GM12878 (cell line): ENCODE results near the gene NFE2L3. TPM values are rescaled to one million over a fixed set of nuclear protein-coding genes. Genes with fewer than 3 reads are reported as not detected.

Experiments
- ATF7 ChIP-seq: fragments of 450-650 bp; IDR thresholded peaks from 2 replicates; pipeline ENCODE4 v1.6.1; 2016; ENCODE audit warnings: low read depth, mild to moderate bottlenecking
- CBFB ChIP-seq: IDR thresholded peaks from 2 replicates; pipeline ENCODE4 v1.6.1; 2016; ENCODE audit warnings: antibody characterized with exemption, low read depth
- CHD2 ChIP-seq: IDR thresholded peaks from 2 replicates; pipeline ENCODE4 v1.6.1; 2011; ENCODE audit warnings: low read depth, low read length, improper control_type of control experiment, borderline replicate concordance
- EGR1 ChIP-seq, 2 experiments: IDR thresholded peaks; 1 replicate in 1 of 2; 2 replicates in 1 of 2; pipeline ENCODE4 v1.6.1; 2011 to 2012; ENCODE audit warnings: low read depth in 2 of 2, low read length in 2 of 2, borderline replicate concordance in 1 of 2, mild to moderate bottlenecking in 1 of 2, moderate library complexity in 1 of 2
- HDAC2 ChIP-seq: fragments of 200-600 bp; sonication (generic); IDR thresholded peaks from 2 replicates; pipeline ENCODE4 v1.6.1; 2017
- IKZF1 ChIP-seq: fragments of 450-650 bp; conservative IDR thresholded peaks from 2 replicates; pipeline ENCODE4 v1.6.1; 2017; ENCODE audit warnings: antibody characterized with exemption, mild to moderate bottlenecking
- IKZF2 ChIP-seq, 2 experiments: fragments of 450-650 bp; IDR thresholded peaks; 2 replicates each; pipeline ENCODE4 v1.6.1; 2017; ENCODE audit warnings: mild to moderate bottlenecking in 2 of 2, moderate library complexity in 2 of 2
- MXI1 ChIP-seq: fragments of 150-350 bp; IDR thresholded peaks from 2 replicates; pipeline ENCODE4 v1.6.1; 2011; ENCODE audit warnings: low read depth, mild to moderate bottlenecking, inconsistent platforms, low read length, improper control_type of control experiment
- NFIC ChIP-seq: IDR thresholded peaks from 2 replicates; pipeline ENCODE4 v1.6.1; 2012; ENCODE audit warnings: low read depth, mild to moderate bottlenecking, inconsistent platforms, low read length, moderate library complexity
- NFYA ChIP-seq: IDR thresholded peaks from 2 replicates; pipeline ENCODE4 v1.6.1; 2011; ENCODE audit warnings: low read depth, mild to moderate bottlenecking, low read length, improper control_type of control experiment, borderline replicate concordance
- NFYB ChIP-seq: IDR thresholded peaks from 2 replicates; pipeline ENCODE4 v1.6.1; 2011; ENCODE audit warnings: low read depth, mild to moderate bottlenecking, low read length, improper control_type of control experiment, moderate library complexity; ENCODE audit not compliant: insufficient read depth
- NRF1 ChIP-seq: conservative IDR thresholded peaks from 2 replicates; pipeline ENCODE4 v1.6.1; 2011; ENCODE audit warnings: mild to moderate bottlenecking, low read depth, low read length, improper control_type of control experiment
- PML ChIP-seq: IDR thresholded peaks from 2 replicates; pipeline ENCODE4 v1.6.1; 2012; ENCODE audit warnings: low read length, inconsistent platforms
- POLR2AphosphoS2 ChIP-seq: IDR thresholded peaks from 2 replicates; pipeline ENCODE4 v1.6.1; 2011; ENCODE audit warnings: low read depth, mild to moderate bottlenecking, low read length, improper control_type of control experiment, moderate library complexity
- RB1 ChIP-seq: fragments of 450-650 bp; formaldehyde crosslinking; IDR thresholded peaks from 2 replicates; pipeline ENCODE4 v1.6.1; 2017; ENCODE audit warnings: mild to moderate bottlenecking, borderline replicate concordance
- RUNX3 ChIP-seq: IDR thresholded peaks from 2 replicates; pipeline ENCODE4 v1.6.1; 2012; ENCODE audit warnings: low read length, inconsistent platforms
- SIN3A ChIP-seq: IDR thresholded peaks from 2 replicates; pipeline ENCODE4 v1.6.1; 2012; ENCODE audit warnings: low read depth, low read length, improper control_type of control experiment
- SMC3 ChIP-seq: IDR thresholded peaks from 2 replicates; pipeline ENCODE4 v1.6.1; 2011; ENCODE audit warnings: low read length, improper control_type of control experiment, borderline replicate concordance
- SREBF1 ChIP-seq: IDR thresholded peaks from 2 replicates; pipeline ENCODE4 v1.6.1; 2012; ENCODE audit warnings: mild to moderate bottlenecking, low read length
- TCF3 ChIP-seq: IDR thresholded peaks from 2 replicates; pipeline ENCODE4 v1.6.1; 2012; ENCODE audit warnings: low read depth, mild to moderate bottlenecking, low read length, borderline replicate concordance; ENCODE audit not compliant: insufficient read depth
- YBX1 ChIP-seq: fragments of 450-650 bp; IDR thresholded peaks from 2 replicates; pipeline ENCODE4 v1.6.1; 2016; ENCODE audit warnings: antibody characterized with exemption
- YY1 ChIP-seq: IDR thresholded peaks from 2 replicates; pipeline ENCODE4 v1.6.1; 2011; ENCODE audit warnings: low read depth, mild to moderate bottlenecking, low read length
- polyA plus RNA-seq, 11 experiments: library from polyadenylated mRNA; depleted of rRNA in 4 of 11; unstranded in 6 of 11; stranded (reverse) in 5 of 11; fragments of >200 nt; fragmentation: Nextera tagmentation in 4 of 11; fragmentation: Illumina TruSeq in 1 of 11; extraction: Ambion mirVana in 4 of 11; extraction: Trizol in 1 of 11; gene quantifications; 1 replicate in 1 of 11; 2 replicates in 10 of 11; pipeline versions ENCODE4 v1.2.1 to v1.2.3, GENCODE V29; 2011 to 2016; ENCODE audit warnings: inconsistent platforms in 2 of 11, missing spikeins in 2 of 11, low read depth in 1 of 11
- total RNA-seq, 4 experiments: library from RNA; depleted of rRNA in 3 of 4; stranded (reverse); fragments of >200 nt in 3 of 4; fragmentation: Illumina TruSeq in 1 of 4; extraction: Trizol in 1 of 4; gene quantifications; 2 replicates each; pipeline versions ENCODE4 v1.2.1 to v1.2.3, GENCODE V29; 2013 to 2021
- TF ChIP-seq, protein P1 (sequence below): fragments of 450-650 bp; IDR thresholded peaks from 2 replicates; pipeline ENCODE4 v1.6.1; 2017; ENCODE audit warnings: mild to moderate bottlenecking, moderate library complexity
- TF ChIP-seq, protein P2 (sequence below): IDR thresholded peaks from 2 replicates; pipeline ENCODE4 v1.6.1; 2012; ENCODE audit warnings: low read depth, low read length, improper control_type of control experiment
- TF ChIP-seq, protein P3 (sequence below): fragments of 450-650 bp; IDR thresholded peaks from 2 replicates; pipeline ENCODE4 v1.6.1; 2017; ENCODE audit warnings: antibody characterized with exemption, mild to moderate bottlenecking, moderate library complexity

The NFE2L3 gene
- total and polyA plus RNA-seq, 10 of the 15 experiments (the other 5 are each of a cell fraction or from before 2014, with no cell fraction given): 4.4 to 34.9 (median 13.0) TPM

DNA sequence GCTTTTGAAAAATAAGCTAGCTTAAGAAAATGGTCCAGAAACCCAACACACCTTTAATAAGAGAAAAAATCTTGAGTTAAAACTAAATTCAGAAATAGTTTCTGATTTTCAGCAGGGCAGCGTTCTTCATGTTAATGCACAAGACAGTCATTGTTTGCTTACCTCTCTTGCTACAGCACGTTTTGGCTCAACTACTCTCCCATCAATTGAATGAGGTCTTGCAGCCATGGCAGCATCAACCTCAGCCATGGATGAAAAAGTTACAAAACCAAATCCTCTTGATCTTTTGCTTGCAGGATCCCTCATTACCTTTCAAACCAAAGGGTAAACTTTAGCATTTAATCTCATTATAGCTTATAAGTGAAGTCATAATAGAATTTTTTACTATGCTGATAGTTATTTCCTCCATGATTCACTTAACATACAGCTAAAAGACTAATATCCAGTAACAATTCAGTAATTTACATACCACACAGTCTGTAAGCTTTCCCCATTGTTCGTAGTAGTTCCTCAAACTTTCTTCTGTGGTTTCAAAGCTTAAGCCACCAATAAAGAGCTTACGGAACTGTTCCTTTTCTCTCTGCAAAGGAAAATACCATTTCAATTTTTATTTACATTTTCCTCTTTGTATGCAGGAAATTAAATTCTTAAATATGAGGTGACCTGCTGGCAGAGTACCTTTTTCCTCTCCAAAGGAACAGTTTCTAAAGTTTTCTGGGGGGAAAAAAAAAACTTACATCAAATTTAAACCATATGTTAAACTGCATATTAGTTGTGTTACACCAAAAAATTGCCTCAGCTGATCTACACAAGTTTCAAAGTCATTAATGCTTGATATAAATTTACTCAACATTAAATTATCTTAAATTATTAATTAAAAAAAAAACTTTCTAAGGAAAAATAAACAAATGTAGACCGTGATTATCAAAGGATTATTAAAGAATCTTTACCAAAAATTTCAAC, 45.4 kb downstream of the NFE2L3 start (continued):
- TF ChIP-seq, protein P1, sequence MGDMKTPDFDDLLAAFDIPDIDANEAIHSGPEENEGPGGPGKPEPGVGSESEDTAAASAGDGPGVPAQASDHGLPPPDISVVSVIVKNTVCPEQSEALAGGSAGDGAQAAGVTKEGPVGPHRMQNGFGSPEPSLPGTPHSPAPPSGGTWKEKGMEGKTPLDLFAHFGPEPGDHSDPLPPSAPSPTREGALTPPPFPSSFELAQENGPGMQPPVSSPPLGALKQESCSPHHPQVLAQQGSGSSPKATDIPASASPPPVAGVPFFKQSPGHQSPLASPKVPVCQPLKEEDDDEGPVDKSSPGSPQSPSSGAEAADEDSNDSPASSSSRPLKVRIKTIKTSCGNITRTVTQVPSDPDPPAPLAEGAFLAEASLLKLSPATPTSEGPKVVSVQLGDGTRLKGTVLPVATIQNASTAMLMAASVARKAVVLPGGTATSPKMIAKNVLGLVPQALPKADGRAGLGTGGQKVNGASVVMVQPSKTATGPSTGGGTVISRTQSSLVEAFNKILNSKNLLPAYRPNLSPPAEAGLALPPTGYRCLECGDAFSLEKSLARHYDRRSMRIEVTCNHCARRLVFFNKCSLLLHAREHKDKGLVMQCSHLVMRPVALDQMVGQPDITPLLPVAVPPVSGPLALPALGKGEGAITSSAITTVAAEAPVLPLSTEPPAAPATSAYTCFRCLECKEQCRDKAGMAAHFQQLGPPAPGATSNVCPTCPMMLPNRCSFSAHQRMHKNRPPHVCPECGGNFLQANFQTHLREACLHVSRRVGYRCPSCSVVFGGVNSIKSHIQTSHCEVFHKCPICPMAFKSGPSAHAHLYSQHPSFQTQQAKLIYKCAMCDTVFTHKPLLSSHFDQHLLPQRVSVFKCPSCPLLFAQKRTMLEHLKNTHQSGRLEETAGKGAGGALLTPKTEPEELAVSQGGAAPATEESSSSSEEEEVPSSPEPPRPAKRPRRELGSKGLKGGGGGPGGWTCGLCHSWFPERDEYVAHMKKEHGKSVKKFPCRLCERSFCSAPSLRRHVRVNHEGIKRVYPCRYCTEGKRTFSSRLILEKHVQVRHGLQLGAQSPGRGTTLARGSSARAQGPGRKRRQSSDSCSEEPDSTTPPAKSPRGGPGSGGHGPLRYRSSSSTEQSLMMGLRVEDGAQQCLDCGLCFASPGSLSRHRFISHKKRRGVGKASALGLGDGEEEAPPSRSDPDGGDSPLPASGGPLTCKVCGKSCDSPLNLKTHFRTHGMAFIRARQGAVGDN: no peak
- TF ChIP-seq RUNX3 (peak; percentile 82), EGR1 (IDR thresholded peaks at IDR 0.05; ENCODE audit: borderline replicate concordance in 1 of 2, low read depth in 2 of 2, low read length in 2 of 2) (no peak), IKZF2 (IDR thresholded peaks at IDR 0.05) (no peak; a peak in 1 of 4 replicates), TCF3 (no peak), NRF1 (no peak), NFYB (no peak), PML (peak; percentile 11; the same call in 1 of the 2 replicates), ATF7 (no peak), CHD2 (no peak), MXI1 (peak; percentile 58; the same call in 1 of the 2 replicates), RB1 (no peak), NFYA (no peak), IKZF1 (no peak), NFIC (peak; percentile 39), POLR2AphosphoS2 (no peak), HDAC2 (no peak), CBFB (0 out of 2 replicates have a peak, but pooled peaks have one; percentile 39), YBX1 (no peak), SMC3 (no peak), SREBF1 (no peak), SIN3A (0 out of 2 replicates have a peak, but pooled peaks have one; percentile 45), YY1 (no peak)
- TF ChIP-seq, protein P2, sequence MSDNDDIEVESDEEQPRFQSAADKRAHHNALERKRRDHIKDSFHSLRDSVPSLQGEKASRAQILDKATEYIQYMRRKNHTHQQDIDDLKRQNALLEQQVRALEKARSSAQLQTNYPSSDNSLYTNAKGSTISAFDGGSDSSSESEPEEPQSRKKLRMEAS: no peak
- TF ChIP-seq, protein P3, sequence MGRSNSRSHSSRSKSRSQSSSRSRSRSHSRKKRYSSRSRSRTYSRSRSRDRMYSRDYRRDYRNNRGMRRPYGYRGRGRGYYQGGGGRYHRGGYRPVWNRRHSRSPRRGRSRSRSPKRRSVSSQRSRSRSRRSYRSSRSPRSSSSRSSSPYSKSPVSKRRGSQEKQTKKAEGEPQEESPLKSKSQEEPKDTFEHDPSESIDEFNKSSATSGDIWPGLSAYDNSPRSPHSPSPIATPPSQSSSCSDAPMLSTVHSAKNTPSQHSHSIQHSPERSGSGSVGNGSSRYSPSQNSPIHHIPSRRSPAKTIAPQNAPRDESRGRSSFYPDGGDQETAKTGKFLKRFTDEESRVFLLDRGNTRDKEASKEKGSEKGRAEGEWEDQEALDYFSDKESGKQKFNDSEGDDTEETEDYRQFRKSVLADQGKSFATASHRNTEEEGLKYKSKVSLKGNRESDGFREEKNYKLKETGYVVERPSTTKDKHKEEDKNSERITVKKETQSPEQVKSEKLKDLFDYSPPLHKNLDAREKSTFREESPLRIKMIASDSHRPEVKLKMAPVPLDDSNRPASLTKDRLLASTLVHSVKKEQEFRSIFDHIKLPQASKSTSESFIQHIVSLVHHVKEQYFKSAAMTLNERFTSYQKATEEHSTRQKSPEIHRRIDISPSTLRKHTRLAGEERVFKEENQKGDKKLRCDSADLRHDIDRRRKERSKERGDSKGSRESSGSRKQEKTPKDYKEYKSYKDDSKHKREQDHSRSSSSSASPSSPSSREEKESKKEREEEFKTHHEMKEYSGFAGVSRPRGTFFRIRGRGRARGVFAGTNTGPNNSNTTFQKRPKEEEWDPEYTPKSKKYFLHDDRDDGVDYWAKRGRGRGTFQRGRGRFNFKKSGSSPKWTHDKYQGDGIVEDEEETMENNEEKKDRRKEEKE: no peak
